Measurements from ENCODE around the gene CACNA1B. TPM values are rescaled to one million over a fixed set of nuclear protein-coding genes. Genes with fewer than 3 reads are reported as not detected.

CACNA1B gene
- total and polyA plus RNA-seq, 2 of the 13 experiments (the other 11 are each of a cell fraction or from before 2014, with no cell fraction given) = under 0.01 to 0.04 TPM

DNA sequence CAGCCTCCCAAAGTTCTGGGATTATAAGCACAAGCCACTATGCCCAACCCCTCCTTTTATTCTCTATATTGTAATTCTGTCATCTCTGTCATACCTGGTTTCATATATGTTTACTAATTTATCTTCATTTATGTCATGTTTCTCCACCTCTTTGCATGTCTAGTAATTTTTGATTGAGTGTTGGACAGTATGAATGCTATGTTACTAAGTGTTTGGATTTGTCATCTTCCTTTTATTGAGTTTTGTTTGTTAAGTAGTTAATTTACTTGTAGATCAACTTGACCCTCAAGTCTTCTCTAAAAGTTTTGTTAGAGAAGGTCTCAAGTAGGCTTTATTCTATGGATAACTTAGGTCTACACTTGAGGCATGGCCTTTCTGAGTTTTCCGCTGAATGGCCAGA is 17.2 kb upstream of the CACNA1B start:
- in situ Hi-C loops (cut with HindIII; ENCODE audit: extremely low pct_ligation_motif_present, low pct_unique_long_range_greater_than_20kb) (no loop called here), intact Hi-C loops (cut with micrococcal nuclease; ENCODE audit: unreplicated experiment) (no loop called here)
- POLR2A ChIA-PET = no interaction called here
- H3K4me2 ChIP-seq (ENCODE audit: low read depth, low read length) = no peak overlapping the region
- CTCF ChIA-PET (ENCODE audit: low intra/inter-chr PET ratio, low total read pairs) = no interaction called here
- DNase-seq (ENCODE audit: low spot score) (no peak), FAIRE-seq (no peak), ATAC-seq (no peak)
- H3K4me3 ChIP-seq (replicated peaks in 1 of 3; ENCODE audit: insufficient read depth in 1 of 3, low read depth in 2 of 3, low read length in 3 of 3) = no peak overlapping the region
- TF ChIP-seq, protein P1, sequence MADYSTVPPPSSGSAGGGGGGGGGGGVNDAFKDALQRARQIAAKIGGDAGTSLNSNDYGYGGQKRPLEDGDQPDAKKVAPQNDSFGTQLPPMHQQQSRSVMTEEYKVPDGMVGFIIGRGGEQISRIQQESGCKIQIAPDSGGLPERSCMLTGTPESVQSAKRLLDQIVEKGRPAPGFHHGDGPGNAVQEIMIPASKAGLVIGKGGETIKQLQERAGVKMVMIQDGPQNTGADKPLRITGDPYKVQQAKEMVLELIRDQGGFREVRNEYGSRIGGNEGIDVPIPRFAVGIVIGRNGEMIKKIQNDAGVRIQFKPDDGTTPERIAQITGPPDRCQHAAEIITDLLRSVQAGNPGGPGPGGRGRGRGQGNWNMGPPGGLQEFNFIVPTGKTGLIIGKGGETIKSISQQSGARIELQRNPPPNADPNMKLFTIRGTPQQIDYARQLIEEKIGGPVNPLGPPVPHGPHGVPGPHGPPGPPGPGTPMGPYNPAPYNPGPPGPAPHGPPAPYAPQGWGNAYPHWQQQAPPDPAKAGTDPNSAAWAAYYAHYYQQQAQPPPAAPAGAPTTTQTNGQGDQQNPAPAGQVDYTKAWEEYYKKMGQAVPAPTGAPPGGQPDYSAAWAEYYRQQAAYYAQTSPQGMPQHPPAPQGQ (CRISPR knock-in tag; IDR thresholded peaks at IDR 0.05; ENCODE audit: borderline replicate concordance) = no peak
- TF ChIP-seq PITX1 (CRISPR knock-in tag; IDR thresholded peaks at IDR 0.05) (no peak), NFRKB (IDR thresholded peaks at IDR 0.05) (no peak), HNRNPL (IDR thresholded peaks at IDR 0.05; ENCODE audit: low read depth, low read length) (no peak), KDM5B (CRISPR knock-in tag; IDR thresholded peaks at IDR 0.05; ENCODE audit: borderline replicate concordance) (no peak)
- BruUV-seq (replicated peaks) = no TSS peak
- 22% methylated on average over 1 of the region's 1 CpG for WGBS (ENCODE audit: low lambda C conversion rate)
- no peak overlapping the region for H3K9ac ChIP-seq (ENCODE audit: insufficient read depth, low read depth, low read length)
- peaks cover 0 to 4% of the 10 kb centered on the region in 2 experiments; a peak in 2 of 5 replicates for H3K27me3 ChIP-seq (ENCODE audit: control insufficient read depth in 1 of 2, insufficient read depth in 2 of 2, low read length in 2 of 2)
- H3K36me3 ChIP-seq (replicated peaks in 1 of 2; ENCODE audit: control insufficient read depth in 1 of 2, insufficient read depth in 2 of 2, low read length in 2 of 2) = no peaks in the 10 kb centered on the region
- H3K4me1 ChIP-seq (ENCODE audit: insufficient read depth, low read length) = no peaks in the 10 kb centered on the region
- peaks cover 10% of the 10 kb centered on the region; the same call in 1 of the 2 replicates for H3K9me3 ChIP-seq (ENCODE audit: low read length)
- no peak overlapping the region for H3K27ac ChIP-seq (ENCODE audit: extremely low read length, insufficient read depth, low read length)
- no peaks in the 10 kb centered on the region for H3K79me2 ChIP-seq (ENCODE audit: insufficient read depth, low read length)
- H4K20me1 ChIP-seq (ENCODE audit: insufficient read depth, low read length) = no peaks in the 10 kb centered on the region
- no peak overlapping the region for H2AFZ ChIP-seq (ENCODE audit: low read length)

DNA sequence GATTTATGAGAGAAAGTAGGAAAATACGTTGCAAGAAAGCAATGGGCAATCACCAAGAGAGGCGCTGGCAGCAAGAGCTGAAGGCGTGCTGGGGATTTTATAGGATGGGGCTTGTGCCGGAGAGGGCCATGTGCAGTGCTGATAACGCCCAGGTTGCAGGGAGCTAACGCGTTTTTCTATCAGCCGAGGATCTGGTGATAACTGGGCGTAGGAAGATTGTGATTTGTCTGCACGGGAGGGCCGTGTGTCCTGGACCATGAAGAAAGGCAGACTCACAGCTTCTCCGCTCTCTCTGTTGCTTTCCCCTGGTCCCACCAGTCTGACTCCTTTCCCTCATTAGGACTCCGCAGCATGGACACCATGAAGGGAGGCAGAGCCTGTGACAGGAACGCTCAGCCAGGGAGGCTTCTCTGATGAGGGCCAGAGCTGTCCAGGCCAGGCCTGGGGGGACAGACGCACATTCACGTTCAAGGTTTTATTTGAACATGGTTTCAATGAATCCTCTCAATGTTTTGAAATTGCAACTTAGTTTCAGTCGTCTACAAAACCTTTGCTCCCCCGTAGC is 11.9 kb upstream of the CACNA1B start:
- Histone ChIP-seq H3K9ac (ENCODE audit: insufficient read depth, low read depth, low read length) (no peak overlapping the region), H3K36me3 (replicated peaks in 1 of 2; ENCODE audit: control insufficient read depth in 1 of 2, insufficient read depth in 2 of 2, low read length in 2 of 2) (no peaks in the 10 kb centered on the region), H3K79me2 (ENCODE audit: insufficient read depth, low read length) (no peaks in the 10 kb centered on the region), H3K4me3 (replicated peaks in 1 of 3; ENCODE audit: insufficient read depth in 1 of 3, low read depth in 2 of 3, low read length in 3 of 3) (no peak overlapping the region), H2AFZ (ENCODE audit: low read length) (no peak overlapping the region), H4K20me1 (ENCODE audit: insufficient read depth, low read length) (no peaks in the 10 kb centered on the region), H3K27me3 (ENCODE audit: control insufficient read depth in 1 of 2, insufficient read depth in 2 of 2, low read length in 2 of 2) (peaks cover 0 to 14% of the 10 kb centered on the region in 2 experiments; a peak in 2 of 5 replicates), H3K9me3 (ENCODE audit: low read length) (peaks cover 2% of the 10 kb centered on the region; the same call in 1 of the 2 replicates), H3K4me2 (ENCODE audit: low read depth, low read length) (no peak overlapping the region), H3K4me1 (ENCODE audit: insufficient read depth, low read length) (no peaks in the 10 kb centered on the region), H3K27ac (ENCODE audit: extremely low read length, insufficient read depth, low read length) (no peak overlapping the region)
- ChIA-PET CTCF (ENCODE audit: low intra/inter-chr PET ratio, low total read pairs) (no interaction called here), POLR2A (no interaction called here)
- DNase-seq (ENCODE audit: low spot score) (no peak), ATAC-seq (no peak), FAIRE-seq (no peak)
- in situ Hi-C loops (cut with HindIII; ENCODE audit: extremely low pct_ligation_motif_present, low pct_unique_long_range_greater_than_20kb) = no loop called here
- intact Hi-C loops (cut with micrococcal nuclease; ENCODE audit: unreplicated experiment) = no loop called here
- no TSS peak for BruUV-seq (replicated peaks)
- WGBS (ENCODE audit: low lambda C conversion rate) = 28% methylated on average over 16 of the region's 18 CpGs
- no peak for TF ChIP-seq XBP1 (CRISPR knock-in tag; IDR thresholded peaks at IDR 0.05)
- TF ChIP-seq ZNF589 (CRISPR knock-in tag; conservative IDR thresholded peaks at IDR 0.05) = no peak
- TF ChIP-seq, protein P2, sequence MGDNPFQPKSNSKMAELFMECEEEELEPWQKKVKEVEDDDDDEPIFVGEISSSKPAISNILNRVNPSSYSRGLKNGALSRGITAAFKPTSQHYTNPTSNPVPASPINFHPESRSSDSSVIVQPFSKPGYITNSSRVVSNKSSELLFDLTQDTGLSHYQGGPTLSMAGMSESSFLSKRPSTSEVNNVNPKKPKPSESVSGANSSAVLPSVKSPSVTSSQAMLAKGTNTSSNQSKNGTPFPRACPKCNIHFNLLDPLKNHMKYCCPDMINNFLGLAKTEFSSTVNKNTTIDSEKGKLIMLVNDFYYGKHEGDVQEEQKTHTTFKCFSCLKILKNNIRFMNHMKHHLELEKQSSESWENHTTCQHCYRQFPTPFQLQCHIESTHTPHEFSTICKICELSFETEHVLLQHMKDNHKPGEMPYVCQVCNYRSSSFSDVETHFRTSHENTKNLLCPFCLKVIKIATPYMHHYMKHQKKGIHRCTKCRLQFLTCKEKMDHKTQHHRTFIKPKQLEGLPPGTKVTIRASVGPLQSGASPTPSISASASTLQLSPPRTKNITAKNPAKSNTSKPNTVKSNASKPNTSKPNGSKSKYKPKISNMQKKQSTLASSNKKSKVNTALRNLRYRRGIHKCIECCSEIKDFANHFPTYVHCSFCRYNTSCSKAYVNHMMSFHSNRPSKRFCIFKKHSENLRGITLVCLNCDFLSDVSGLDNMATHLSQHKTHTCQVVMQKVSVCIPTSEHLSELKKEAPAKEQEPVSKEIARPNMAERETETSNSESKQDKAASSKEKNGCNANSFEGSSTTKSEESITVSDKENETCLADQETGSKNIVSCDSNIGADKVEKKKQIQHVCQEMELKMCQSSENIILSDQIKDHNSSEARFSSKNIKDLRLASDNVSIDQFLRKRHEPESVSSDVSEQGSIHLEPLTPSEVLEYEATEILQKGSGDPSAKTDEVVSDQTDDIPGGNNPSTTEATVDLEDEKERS (CRISPR knock-in tag; IDR thresholded peaks at IDR 0.05) = no peak
- TF ChIP-seq, protein P3, sequence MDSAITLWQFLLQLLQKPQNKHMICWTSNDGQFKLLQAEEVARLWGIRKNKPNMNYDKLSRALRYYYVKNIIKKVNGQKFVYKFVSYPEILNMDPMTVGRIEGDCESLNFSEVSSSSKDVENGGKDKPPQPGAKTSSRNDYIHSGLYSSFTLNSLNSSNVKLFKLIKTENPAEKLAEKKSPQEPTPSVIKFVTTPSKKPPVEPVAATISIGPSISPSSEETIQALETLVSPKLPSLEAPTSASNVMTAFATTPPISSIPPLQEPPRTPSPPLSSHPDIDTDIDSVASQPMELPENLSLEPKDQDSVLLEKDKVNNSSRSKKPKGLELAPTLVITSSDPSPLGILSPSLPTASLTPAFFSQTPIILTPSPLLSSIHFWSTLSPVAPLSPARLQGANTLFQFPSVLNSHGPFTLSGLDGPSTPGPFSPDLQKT (CRISPR knock-in tag; IDR thresholded peaks at IDR 0.05; ENCODE audit: borderline replicate concordance) = no peak
- TF ChIP-seq ZNF343 (CRISPR knock-in tag; IDR thresholded peaks at IDR 0.05) = no peak
- no peak for TF ChIP-seq MTF1 (CRISPR knock-in tag; IDR thresholded peaks at IDR 0.05)
- no peak for TF ChIP-seq NRL (CRISPR knock-in tag; IDR thresholded peaks at IDR 0.05; ENCODE audit: borderline replicate concordance)

Measured in HepG2 (cell line).